Activated naive CD8-positive, alpha-beta T cell treated with anti-CD3 and anti-CD28 coated beads for 36 hours (primary cell): ENCODE data around the gene KITLG. TPM values are rescaled to one million over a fixed set of nuclear protein-coding genes. Genes with fewer than 3 reads are reported as not detected.

Experiments
- DNase-seq: peaks from one replicate; pipeline ENCODE4 v3.0.0; 2021
- H3K27ac Mint-ChIP-seq: one replicate; pipeline ENCODE4 v1.8.0; 2022; ENCODE audit warnings: mild to moderate bottlenecking, moderate library complexity, mixed read lengths
- H3K27me3 Mint-ChIP-seq: one replicate; pipeline ENCODE4 v1.8.0; 2022; ENCODE audit warnings: mild to moderate bottlenecking, mixed read lengths
- H3K36me3 Mint-ChIP-seq: one replicate; pipeline ENCODE4 v1.8.0; 2021; ENCODE audit warnings: mild to moderate bottlenecking, mixed read lengths
- H3K4me1 Mint-ChIP-seq: one replicate; pipeline ENCODE4 v1.8.0; 2021; ENCODE audit warnings: mixed read lengths
- H3K4me3 Mint-ChIP-seq: one replicate; pipeline ENCODE4 v1.8.0; 2022; ENCODE audit warnings: mild to moderate bottlenecking, moderate library complexity, mixed read lengths
- H3K9me3 Mint-ChIP-seq: one replicate; pipeline ENCODE4 v1.8.0; 2022; ENCODE audit warnings: mixed read lengths
- total RNA-seq, 2 experiments: library from RNA; stranded (reverse); gene quantifications; one replicate each; pipeline ENCODE4 v1.2.3, GENCODE V29; 2021

KITLG gene
- total RNA-seq, 2 experiments from 2014 or later: 0.08 TPM; not detected in 1

DNA sequence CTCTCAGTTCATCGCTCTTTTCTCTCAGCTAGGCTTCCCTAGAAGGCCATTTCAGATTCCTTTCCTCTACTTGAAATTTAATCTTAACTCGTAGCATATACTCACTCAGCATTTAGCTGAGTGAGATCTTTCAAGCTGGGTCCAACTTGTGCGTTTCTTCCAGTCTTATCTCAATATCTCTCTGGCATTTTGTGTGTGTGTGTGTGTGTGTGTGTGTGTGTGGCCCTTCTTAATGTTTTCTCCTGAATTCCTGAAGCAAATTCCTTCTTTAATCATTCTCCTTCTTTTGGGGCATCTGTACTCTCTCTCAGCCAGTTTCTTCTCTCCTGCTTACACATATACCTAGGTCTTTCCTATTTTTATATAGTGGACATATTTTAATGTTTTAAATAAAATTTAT, 129.1 kb downstream of the KITLG start:
- DNase-seq: no peak
- Mint-ChIP-seq H3K36me3 (no peaks in the 10 kb centered on the region), H3K27ac (no peak overlapping the region), H3K27me3 (no peaks in the 10 kb centered on the region), H3K9me3 (no peaks in the 10 kb centered on the region), H3K4me1 (no peaks in the 10 kb centered on the region), H3K4me3 (no peak overlapping the region)

DNA sequence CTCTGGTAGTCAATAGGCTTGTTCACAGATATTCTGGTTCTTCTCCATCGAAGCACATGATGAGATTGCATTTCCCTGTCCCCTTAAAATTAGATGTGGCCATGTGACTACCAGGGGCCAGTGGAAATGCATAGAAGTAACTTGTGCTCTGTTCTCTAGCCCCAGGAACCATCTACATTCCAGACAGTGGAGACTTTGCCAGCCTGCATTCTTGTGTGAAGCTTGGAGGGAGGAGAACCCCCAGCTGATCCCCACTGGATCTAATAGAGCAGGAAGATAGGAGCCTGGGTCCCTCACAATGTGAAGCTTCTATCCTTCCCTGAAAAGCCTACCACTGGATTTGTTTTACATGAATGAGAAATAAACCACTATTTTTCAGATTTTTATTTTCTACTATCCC, 130.1 kb downstream of the KITLG start:
- no peaks in the 10 kb centered on the region for H3K9me3 Mint-ChIP-seq
- no peaks in the 10 kb centered on the region for H3K4me1 Mint-ChIP-seq
- no peaks in the 10 kb centered on the region for H3K36me3 Mint-ChIP-seq
- H3K4me3 Mint-ChIP-seq: no peak overlapping the region
- no peaks in the 10 kb centered on the region for H3K27me3 Mint-ChIP-seq
- H3K27ac Mint-ChIP-seq: no peak overlapping the region
- DNase-seq: no peak

DNA sequence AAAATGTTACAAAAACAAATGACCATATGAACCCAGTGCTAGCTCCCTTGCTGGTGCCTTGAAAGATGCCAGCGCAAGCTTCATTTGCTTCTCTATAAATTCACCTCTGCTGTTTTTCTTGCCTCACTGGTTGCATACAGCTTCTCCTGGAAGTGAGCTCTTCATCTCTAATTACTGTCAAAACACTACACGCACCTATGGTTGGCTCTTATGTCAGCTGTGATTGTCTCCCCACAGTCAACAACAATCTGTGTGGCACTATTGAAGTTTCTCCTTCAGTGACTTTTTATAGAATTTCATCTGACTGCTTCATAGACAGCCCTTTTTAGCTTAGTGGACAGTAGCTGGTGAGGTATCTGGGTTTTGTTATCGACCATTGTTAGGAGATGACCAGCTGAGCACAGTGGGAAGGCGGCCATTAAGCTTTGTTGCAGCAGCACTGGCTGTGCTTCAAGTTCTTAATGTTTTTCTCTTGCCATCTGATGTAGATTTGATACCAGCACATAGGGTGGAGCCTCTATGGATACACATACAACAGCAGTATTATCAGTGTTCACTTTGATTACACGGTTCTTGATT, 131.8 kb downstream of the KITLG start:
- H3K9me3 Mint-ChIP-seq: no peaks in the 10 kb centered on the region
- H3K4me3 Mint-ChIP-seq: no peak overlapping the region
- DNase-seq: no peak
- H3K36me3 Mint-ChIP-seq: no peaks in the 10 kb centered on the region
- H3K27ac Mint-ChIP-seq: no peak overlapping the region
- no peaks in the 10 kb centered on the region for H3K27me3 Mint-ChIP-seq
- H3K4me1 Mint-ChIP-seq: no peaks in the 10 kb centered on the region

DNA sequence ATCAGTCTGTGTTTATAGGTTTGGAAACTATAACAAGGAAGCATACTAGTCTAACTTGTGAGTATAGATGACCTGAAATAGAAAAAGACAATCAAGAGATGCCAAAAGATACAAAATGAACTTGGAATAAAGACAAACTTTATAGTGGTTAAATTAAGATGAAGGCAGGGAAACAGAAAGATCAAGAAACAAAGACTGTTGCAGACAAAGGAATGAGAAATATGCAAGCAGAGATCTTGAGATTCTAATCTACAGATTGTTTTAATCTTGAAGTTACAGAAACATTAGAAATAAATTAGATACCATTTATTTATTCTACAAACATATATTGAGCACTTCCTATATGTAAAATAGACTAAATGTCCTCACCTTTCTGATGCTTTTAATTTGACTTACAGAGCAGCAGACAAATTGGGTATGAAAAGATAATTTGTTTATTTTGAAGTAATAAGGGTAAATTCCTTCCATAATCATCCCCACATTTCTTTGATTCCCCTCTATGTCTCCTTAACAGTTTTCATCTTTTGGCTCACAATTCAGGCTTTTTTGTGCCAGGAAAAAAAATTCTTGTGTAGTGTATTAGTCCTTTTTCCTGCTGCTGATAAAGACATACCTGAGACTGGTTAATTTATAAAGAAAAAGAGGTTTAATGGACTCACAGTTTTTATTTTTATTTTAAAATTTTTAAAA, 134.4 kb downstream of the KITLG start:
- Mint-ChIP-seq H3K27ac (no peak overlapping the region), H3K4me1 (no peaks in the 10 kb centered on the region), H3K27me3 (no peaks in the 10 kb centered on the region), H3K9me3 (peaks cover 2% of the 10 kb centered on the region), H3K4me3 (no peak overlapping the region), H3K36me3 (no peaks in the 10 kb centered on the region)
- no peak for DNase-seq

DNA sequence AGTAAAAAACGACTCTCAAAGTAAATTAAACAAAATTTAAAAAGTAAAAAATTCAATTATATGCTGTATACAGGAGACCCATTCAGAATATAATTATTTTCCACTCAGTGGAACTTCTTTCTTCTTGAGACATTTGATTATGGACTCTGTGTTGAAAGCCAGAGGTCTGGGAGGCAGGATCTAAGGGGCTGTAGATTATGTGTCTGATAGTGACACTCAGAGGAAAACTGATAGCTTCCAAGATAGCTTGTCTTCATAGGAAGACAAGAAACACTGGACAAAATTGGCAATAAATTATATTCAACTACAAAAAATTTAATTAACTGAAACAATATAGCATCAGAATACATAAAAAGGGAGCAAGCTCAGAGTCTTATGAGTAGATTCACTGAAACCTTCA, 135.8 kb downstream of the KITLG start:
- no peaks in the 10 kb centered on the region for H3K36me3 Mint-ChIP-seq

More for the DNA sequence above, 135.8 kb downstream of the KITLG start:
- Mint-ChIP-seq H3K9me3 (peaks cover 2% of the 10 kb centered on the region), H3K4me3 (no peak overlapping the region), H3K27me3 (no peaks in the 10 kb centered on the region), H3K27ac (no peak overlapping the region), H3K4me1 (no peaks in the 10 kb centered on the region)
- no peak for DNase-seq
